ENCODE measurements around the gene LRCH2. TPM values are rescaled to one million over a fixed set of nuclear protein-coding genes. Genes with fewer than 3 reads are reported as not detected.

The LRCH2 gene
- total RNA-seq, result 10 to 100 TPM in 1 of 2 donors, 1 to 10 TPM in 1; 3.6 to 15.1 TPM
- polyA plus RNA-seq, result 1 to 10 TPM; 1.1 to 2.1 TPM
- long read RNA-seq, donor 1, result 0 reads
- long read RNA-seq, donor 2, result 0 reads
- long read RNA-seq, donor 3, result 0 reads
- long read RNA-seq, donor 4, result 0 reads
- long read RNA-seq, donor 5, result 0 reads

- H3K36me3 ChIP-seq (ENCODE audit: control insufficient read depth in 4 of 4, insufficient read depth in 4 of 4, low read length in 4 of 4), result no peaks in the 10 kb centered on the region
- 1 to 13% methylated on average over 25 to 59 of the region's 59 CpGs for WGBS, 2 donors
- peak within 1 kb of the TSS in 1 of 2 donors; percentile 58 for H3K9ac ChIP-seq (ENCODE audit: insufficient read depth in 1 of 2, low read length in 2 of 2)
- no peaks in the 10 kb centered on the region for H3K9me3 ChIP-seq (ENCODE audit: control insufficient read depth in 4 of 4, insufficient read depth in 3 of 4, low read length in 3 of 4)
- peak; percentile 71 to 81 (median 81) for DNase-seq
- peak within 1 kb of the TSS in 1 of 2 donors; percentile 63 for H3K27ac ChIP-seq (ENCODE audit: low read depth in 1 of 2, low read length in 1 of 2)
- peaks cover 0 to 14% (median 0%) of the 10 kb centered on the region in 5 donors for H3K4me1 ChIP-seq (ENCODE audit: control insufficient read depth in 5 of 5, insufficient read depth in 5 of 5, low read length in 5 of 5)
- peak; percentile 67 for ATAC-seq (ENCODE audit: insufficient read depth, low FRiP score)
- H3K4me3 ChIP-seq, result peak within 1 kb of the TSS; percentile 58
- no peak for TF ChIP-seq CTCF (IDR thresholded peaks at IDR 0.05; ENCODE audit: control extremely low read depth, extremely low read depth)
- H3K27me3 ChIP-seq (ENCODE audit: control insufficient read depth in 3 of 3, insufficient read depth in 3 of 3, low read length in 2 of 3), result peaks cover 0 to 44% (median 41%) of the 10 kb centered on the region in 3 donors
Measured at GRCh38 chrX:115233497-115234455, at the start of gene LRCH2. Gene LRCH2, minus strand, starts transcription at chrX:115234096. Its CDS starts 55 bp downstream, at chrX:115234041.

- H3K27me3 ChIP-seq (ENCODE audit: control insufficient read depth in 3 of 3, insufficient read depth in 3 of 3, low read length in 2 of 3), result peaks cover 0 to 42% (median 22%) of the 10 kb centered on the region in 3 donors
- WGBS, 2 donors, result 78 to 82% methylated on average over 1 of the region's 1 CpG
- no peak overlapping the region for H3K4me3 ChIP-seq
- no peak for DNase-seq
- no peaks in the 10 kb centered on the region for H3K4me1 ChIP-seq (ENCODE audit: control insufficient read depth in 5 of 5, insufficient read depth in 5 of 5, low read length in 5 of 5)
- no peak overlapping the region for H3K27ac ChIP-seq (ENCODE audit: low read depth in 1 of 2, low read length in 1 of 2)
- H3K9me3 ChIP-seq (ENCODE audit: control insufficient read depth in 4 of 4, insufficient read depth in 3 of 4, low read length in 3 of 4), result no peaks in the 10 kb centered on the region
- no peak for ATAC-seq (ENCODE audit: insufficient read depth, low FRiP score)
- TF ChIP-seq CTCF (IDR thresholded peaks at IDR 0.05; ENCODE audit: control extremely low read depth, extremely low read depth), result no peak
- no peak overlapping the region for H3K9ac ChIP-seq (ENCODE audit: insufficient read depth in 1 of 2, low read length in 2 of 2)
- H3K36me3 ChIP-seq (ENCODE audit: control insufficient read depth in 4 of 4, insufficient read depth in 4 of 4, low read length in 4 of 4), result no peaks in the 10 kb centered on the region
Measured at GRCh38 chrX:115269051-115269683, 35.3 kb upstream of the LRCH2 start.

- ATAC-seq (ENCODE audit: insufficient read depth, low FRiP score), result no peak
- no peak overlapping the region for H3K27ac ChIP-seq (ENCODE audit: low read depth in 1 of 2, low read length in 1 of 2)
- 28 to 46% methylated on average over 3 of the region's 3 CpGs for WGBS, 2 donors
Measured at GRCh38 chrX:115268421-115268820, 34.5 kb upstream of the LRCH2 start.

More at GRCh38 chrX:115268421-115268820, 34.5 kb upstream of the LRCH2 start:
- Histone ChIP-seq H3K4me3 (no peak overlapping the region), H3K4me1 (ENCODE audit: control insufficient read depth in 5 of 5, insufficient read depth in 5 of 5, low read length in 5 of 5) (no peaks in the 10 kb centered on the region), H3K36me3 (ENCODE audit: control insufficient read depth in 4 of 4, insufficient read depth in 4 of 4, low read length in 4 of 4) (no peaks in the 10 kb centered on the region), H3K9me3 (ENCODE audit: control insufficient read depth in 4 of 4, insufficient read depth in 3 of 4, low read length in 3 of 4) (no peaks in the 10 kb centered on the region), H3K27me3 (ENCODE audit: control insufficient read depth in 3 of 3, insufficient read depth in 3 of 3, low read length in 2 of 3) (peaks cover 0 to 44% (median 24%) of the 10 kb centered on the region in 3 donors), H3K9ac (ENCODE audit: insufficient read depth in 1 of 2, low read length in 2 of 2) (no peak overlapping the region)
- DNase-seq, result no peak
- no peak for TF ChIP-seq CTCF (IDR thresholded peaks at IDR 0.05; ENCODE audit: control extremely low read depth, extremely low read depth)

All from lung (tissue), 16 donors.